Transverse colon (tissue), 4 donors: ENCODE measurements around the gene NDUFAB1. TPM values are rescaled to one million over a fixed set of nuclear protein-coding genes. Genes with fewer than 3 reads are reported as not detected.

Source experiments
- DNase-seq: peaks from one replicate; pipeline ENCODE4 v3.0.0-alpha.2; 2019
- H3K27ac ChIP-seq, 4 donors: fragments of 200-600 bp; sonication (generic); 2 replicates each; pipeline ENCODE4 v1.5.1; 2016 to 2018; ENCODE audit warnings: inconsistent platforms in 4 of 4
- H3K27me3 ChIP-seq: fragments of 200-600 bp; sonication (generic); 2 replicates; pipeline ENCODE4 v1.5.1; 2017; ENCODE audit warnings: inconsistent platforms
- H3K36me3 ChIP-seq, 4 donors: fragments of 200-600 bp; sonication (generic); 2 replicates each; pipeline ENCODE4 v1.5.1; 2017 to 2019; ENCODE audit warnings: inconsistent platforms in 4 of 4
- H3K4me1 ChIP-seq, 4 donors: fragments of 200-600 bp; sonication (generic); 2 replicates each; pipeline ENCODE4 v1.5.1; 2017 to 2020; ENCODE audit warnings: inconsistent platforms in 4 of 4
- H3K4me3 ChIP-seq, 4 donors: fragments of 200-600 bp; sonication (generic); 1 replicate in 1 of 4; 2 replicates in 3 of 4; pipeline versions ENCODE4 v1.5.1 to v1.6.1; 2017 to 2019; ENCODE audit warnings: inconsistent platforms in 4 of 4
- H3K9me3 ChIP-seq, 2 donors: fragments of 200-600 bp; sonication (generic); 2 replicates each; pipeline ENCODE4 v1.5.1; 2017 to 2019; ENCODE audit warnings: inconsistent platforms in 2 of 2
- EP300 ChIP-seq: sonication (generic); formaldehyde crosslinking; IDR thresholded peaks from one replicate; pipeline ENCODE4 v1.6.1; 2017; ENCODE audit warnings: antibody characterized with exemption, low read depth
- POLR2A ChIP-seq: fragments of 450-650 bp; IDR thresholded peaks from one replicate; pipeline ENCODE4 v1.6.1; 2016; ENCODE audit warnings: antibody characterized with exemption, mild to moderate bottlenecking, moderate library complexity
- POLR2AphosphoS5 ChIP-seq, 3 donors: sonication (generic); formaldehyde crosslinking; IDR thresholded peaks; one replicate each; pipeline ENCODE4 v1.6.1; 2016; ENCODE audit warnings: antibody characterized with exemption in 3 of 3
- WGBS, 2 donors: methylation state at CpG; one replicate each; pipeline ENCODE4 v1.1.5; 2018; ENCODE audit warnings: low coverage in 1 of 2; 5-methylcytosine and 5-hydroxymethylcytosine counted together
- in situ Hi-C, 4 donors: fragments of 200-750 bp; cut with MboI; loops; one replicate each; pipeline versions ENCODE4 v1.15.0 to v1.15.1; 2017; ENCODE audit warnings: low sequenced_read_pairs in 3 of 4, low pct_ligation_motif_present in 1 of 4, low pct_unique_long_range_greater_than_20kb in 1 of 4
- intact Hi-C: fragments of 100-400 bp; cut with DNase I; formaldehyde crosslinking; loops from one replicate; pipeline ENCODE4 v1.15.1; 2023; ENCODE audit warnings: low total_unique reads
- total RNA-seq, 4 donors: library from RNA; depleted of rRNA; stranded (reverse); fragments of >200 nt; gene quantifications; one replicate each; pipeline ENCODE4 v1.1.0, GENCODE V29; 2016
- TF ChIP-seq, protein P1 (sequence below), 5 experiments: fragments of 200-600 bp in 3 of 5; fragments of 450-650 bp in 2 of 5; sonication (generic) in 3 of 5; IDR thresholded peaks; 1 replicate in 2 of 5; 2 replicates in 3 of 5; pipeline ENCODE4 v1.5.1; 2016 to 2017; ENCODE audit warnings: antibody characterized with exemption in 5 of 5, inconsistent platforms in 3 of 5, mild to moderate bottlenecking in 2 of 5, moderate library complexity in 1 of 5

The NDUFAB1 gene
- total RNA-seq, 4 donors from 2014 or later, result 73.3 to 142 (median 108) TPM

GRCh38 chr16:23571895-23572294 lies 24.2 kb downstream of the NDUFAB1 start:
- intact Hi-C loops, result no loop called here
- H3K27me3 ChIP-seq, result no peaks in the 10 kb centered on the region
- 93 to 97% methylated on average over 5 of the region's 5 CpGs for WGBS, 2 donors
- no peak overlapping the region for H3K4me3 ChIP-seq
- no peaks in the 10 kb centered on the region for H3K4me1 ChIP-seq
- no peaks in the 10 kb centered on the region for H3K9me3 ChIP-seq
- in situ Hi-C loops, result no loop called here
- TF ChIP-seq EP300 (no peak), POLR2A (no peak), POLR2AphosphoS5 (IDR thresholded peaks at IDR 0.05) (no peak)
- TF ChIP-seq, protein P1, sequence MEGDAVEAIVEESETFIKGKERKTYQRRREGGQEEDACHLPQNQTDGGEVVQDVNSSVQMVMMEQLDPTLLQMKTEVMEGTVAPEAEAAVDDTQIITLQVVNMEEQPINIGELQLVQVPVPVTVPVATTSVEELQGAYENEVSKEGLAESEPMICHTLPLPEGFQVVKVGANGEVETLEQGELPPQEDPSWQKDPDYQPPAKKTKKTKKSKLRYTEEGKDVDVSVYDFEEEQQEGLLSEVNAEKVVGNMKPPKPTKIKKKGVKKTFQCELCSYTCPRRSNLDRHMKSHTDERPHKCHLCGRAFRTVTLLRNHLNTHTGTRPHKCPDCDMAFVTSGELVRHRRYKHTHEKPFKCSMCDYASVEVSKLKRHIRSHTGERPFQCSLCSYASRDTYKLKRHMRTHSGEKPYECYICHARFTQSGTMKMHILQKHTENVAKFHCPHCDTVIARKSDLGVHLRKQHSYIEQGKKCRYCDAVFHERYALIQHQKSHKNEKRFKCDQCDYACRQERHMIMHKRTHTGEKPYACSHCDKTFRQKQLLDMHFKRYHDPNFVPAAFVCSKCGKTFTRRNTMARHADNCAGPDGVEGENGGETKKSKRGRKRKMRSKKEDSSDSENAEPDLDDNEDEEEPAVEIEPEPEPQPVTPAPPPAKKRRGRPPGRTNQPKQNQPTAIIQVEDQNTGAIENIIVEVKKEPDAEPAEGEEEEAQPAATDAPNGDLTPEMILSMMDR (IDR thresholded peaks at IDR 0.05), result no peak
- peaks cover 0 to 54% (median 18%) of the 10 kb centered on the region in 4 donors for H3K36me3 ChIP-seq
- no peak overlapping the region for H3K27ac ChIP-seq
- no peak for DNase-seq

- Histone ChIP-seq H3K27me3 (no peaks in the 10 kb centered on the region), H3K36me3 (peaks cover 0 to 61% (median 19%) of the 10 kb centered on the region in 4 donors), H3K9me3 (no peaks in the 10 kb centered on the region), H3K4me3 (no peak overlapping the region), H3K4me1 (no peaks in the 10 kb centered on the region), H3K27ac (no peak overlapping the region)
- 60 to 73% methylated on average over 1 to 8 of the region's 8 CpGs for WGBS, 2 donors
- intact Hi-C loops, result no loop called here
- no peak for DNase-seq
- in situ Hi-C loops, result no loop called here
- TF ChIP-seq POLR2AphosphoS5 (IDR thresholded peaks at IDR 0.05) (no peak), EP300 (no peak), POLR2A (no peak)
- TF ChIP-seq, protein P1 (IDR thresholded peaks at IDR 0.05), result no peak
Measured at GRCh38 chr16:23570992-23571632, 25.0 kb downstream of the NDUFAB1 start.

GRCh38 chr16:23567602-23568001 lies 28.5 kb downstream of the NDUFAB1 start:
- peaks cover 0 to 78% (median 34%) of the 10 kb centered on the region in 4 donors for H3K36me3 ChIP-seq
- 91% methylated on average over 3 of the region's 3 CpGs; no CpG with 5 or more reads in 1 of the 2 donors for WGBS, 2 donors
- H3K4me3 ChIP-seq, result no peak overlapping the region
- TF ChIP-seq EP300, result no peak
- TF ChIP-seq, protein P1 (IDR thresholded peaks at IDR 0.05), result no peak
- no peak overlapping the region for H3K27ac ChIP-seq
- H3K4me1 ChIP-seq, result no peaks in the 10 kb centered on the region
- no peaks in the 10 kb centered on the region for H3K27me3 ChIP-seq
- intact Hi-C loops (no loop called here), in situ Hi-C loops (no loop called here)
- no peak for DNase-seq
- H3K9me3 ChIP-seq, result no peaks in the 10 kb centered on the region

DNA sequence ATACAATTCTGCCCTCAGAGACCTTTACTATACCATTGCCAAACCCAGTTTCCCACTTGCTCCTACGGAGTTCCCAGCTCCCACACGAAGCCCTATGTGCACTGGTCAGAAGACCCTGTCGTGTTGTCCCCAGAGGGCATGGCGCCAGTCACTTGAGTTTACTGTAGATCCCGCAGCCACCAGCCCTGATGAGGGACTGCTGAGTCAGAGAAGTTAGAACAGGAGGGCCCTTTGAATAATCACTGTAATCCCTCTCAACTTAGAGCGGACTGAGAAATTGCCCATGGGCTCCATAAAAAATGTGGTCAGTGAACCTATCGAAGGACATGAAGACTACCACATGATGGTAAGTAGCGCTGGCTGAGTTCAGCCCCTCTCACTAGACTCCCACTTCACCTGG lies 29.4 kb downstream of the NDUFAB1 start:
- H3K9me3 ChIP-seq, result no peaks in the 10 kb centered on the region
- 83 to 94% methylated on average over 1 to 8 of the region's 8 CpGs for WGBS, 2 donors
- no peak for DNase-seq
- H3K27me3 ChIP-seq, result no peaks in the 10 kb centered on the region
- in situ Hi-C loops (no loop called here), intact Hi-C loops (no loop called here)
- peaks cover 0 to 77% (median 38%) of the 10 kb centered on the region in 4 donors for H3K36me3 ChIP-seq
- no peak overlapping the region for H3K4me3 ChIP-seq
- TF ChIP-seq, protein P1 (IDR thresholded peaks at IDR 0.05), result no peak
- TF ChIP-seq EP300 (no peak), POLR2AphosphoS5 (IDR thresholded peaks at IDR 0.05) (no peak), POLR2A (no peak)
- no peak overlapping the region for H3K27ac ChIP-seq
- no peaks in the 10 kb centered on the region for H3K4me1 ChIP-seq
